NCI-H1436 (cell line): ENCODE results near the gene MMP15.

Experiments used
- DNase-seq: peaks from one replicate; lab custom pipeline; 2025; lab: John Stamatoyannopoulos, UW

The MMP15 gene

GRCh38 chr16:58035356-58036170 lies 10.0 kb downstream of the MMP15 start:
- no peak for DNase-seq

- DNase-seq, result no peak
Measured at GRCh38 chr16:58036943-58037342, 11.4 kb downstream of the MMP15 start.

GRCh38 chr16:58037365-58038057 lies 12.0 kb downstream of the MMP15 start:
- no peak for DNase-seq

GRCh38 chr16:58038219-58038641 lies 12.7 kb downstream of the MMP15 start:
- DNase-seq, result no peak

GRCh38 chr16:58039829-58040495 lies 14.4 kb downstream of the MMP15 start:
- DNase-seq, result no peak

GRCh38 chr16:58040496-58040846 lies 14.9 kb downstream of the MMP15 start:
- no peak for DNase-seq

- DNase-seq, result no peak
Measured at GRCh38 chr16:58040945-58041627, 15.5 kb downstream of the MMP15 start.

- DNase-seq, result no peak
Measured at GRCh38 chr16:58041628-58041955, 16.0 kb downstream of the MMP15 start.

GRCh38 chr16:58042001-58042885 lies 16.7 kb downstream of the MMP15 start:
- DNase-seq, result no peak

GRCh38 chr16:58042886-58043515 lies 17.4 kb downstream of the MMP15 start:
- DNase-seq, result no peak

GRCh38 chr16:58043571-58044155 lies 18.1 kb downstream of the MMP15 start:
- no peak for DNase-seq

- no peak for DNase-seq
Measured at GRCh38 chr16:58044266-58045019, 18.9 kb downstream of the MMP15 start.

GRCh38 chr16:58045096-58045495 lies 19.5 kb downstream of the MMP15 start:
- DNase-seq, result no peak

GRCh38 chr16:58046054-58046881 lies 20.7 kb downstream of the MMP15 start:
- no peak for DNase-seq

- no peak for DNase-seq
Measured at GRCh38 chr16:58046936-58047335, 21.4 kb downstream of the MMP15 start.

GRCh38 chr16:58047557-58048348 lies 22.2 kb downstream of the MMP15 start:
- DNase-seq, result no peak

GRCh38 chr16:58048494-58049231 lies 23.1 kb downstream of the MMP15 start:
- no peak for DNase-seq
